ENCODE data around the gene ABCA6.
"Not testable (repeated sequence)": the region's sequence is repeated elsewhere in the genome, so short reads cannot be mapped to it uniquely, and the experiment has no call there.

ABCA6 gene

GRCh38 chr17:69134112-69134511 lies 7.6 kb downstream of the ABCA6 start:
- DNase-seq (ENCODE audit: low read depth), result no peak

GRCh38 chr17:69130627-69131296 lies 10.9 kb downstream of the ABCA6 start:
- DNase-seq (ENCODE audit: low read depth), result no peak

GRCh38 chr17:69123626-69124025 lies 18.1 kb downstream of the ABCA6 start:
- no peak for DNase-seq (ENCODE audit: low read depth)

- no peak for DNase-seq (ENCODE audit: low read depth)
Observed at GRCh38 chr17:69122065-69122464, 19.6 kb downstream of the ABCA6 start.

GRCh38 chr17:69117855-69118784 lies 23.6 kb downstream of the ABCA6 start:
- no peak for DNase-seq (ENCODE audit: low read depth)

GRCh38 chr17:69111794-69112193 lies 29.9 kb downstream of the ABCA6 start:
- DNase-seq (ENCODE audit: low read depth), result no peak

GRCh38 chr17:69105907-69106730 lies 35.6 kb downstream of the ABCA6 start:
- DNase-seq (ENCODE audit: low read depth), result no peak

GRCh38 chr17:69103557-69104233 lies 38.0 kb downstream of the ABCA6 start:
- DNase-seq (ENCODE audit: low read depth), result no peak

- no peak for DNase-seq (ENCODE audit: low read depth)
Observed at GRCh38 chr17:69098625-69099024, 43.1 kb downstream of the ABCA6 start.

GRCh38 chr17:69096541-69096940 lies 45.2 kb downstream of the ABCA6 start:
- no peak for DNase-seq (ENCODE audit: low read depth)

GRCh38 chr17:69093995-69094394 lies 47.7 kb downstream of the ABCA6 start:
- DNase-seq (ENCODE audit: low read depth), result no peak

- DNase-seq (ENCODE audit: low read depth), result no peak
Observed at GRCh38 chr17:69093279-69093789, 48.4 kb downstream of the ABCA6 start.

- no peak for DNase-seq (ENCODE audit: low read depth)
Observed at GRCh38 chr17:69090365-69090764, 51.3 kb downstream of the ABCA6 start.

GRCh38 chr17:69088643-69089200 lies 53.0 kb downstream of the ABCA6 start:
- no peak for DNase-seq (ENCODE audit: low read depth)

- DNase-seq (ENCODE audit: low read depth), result no peak
Observed at GRCh38 chr17:69086641-69087040, 55.1 kb downstream of the ABCA6 start.

GRCh38 chr17:69084911-69085310 lies 56.8 kb downstream of the ABCA6 start:
- no peak for DNase-seq (ENCODE audit: low read depth)

GRCh38 chr17:69082696-69083095 lies 59.0 kb downstream of the ABCA6 start:
- DNase-seq (ENCODE audit: low read depth), result no peak

GRCh38 chr17:69078864-69079263 lies 62.8 kb downstream of the ABCA6 start:
- no peak for DNase-seq (ENCODE audit: low read depth)

- DNase-seq (ENCODE audit: low read depth), result no peak
Observed at GRCh38 chr17:69075823-69076222, 65.9 kb downstream of the ABCA6 start.

GRCh38 chr17:69073392-69073791 lies 68.3 kb downstream of the ABCA6 start:
- DNase-seq (ENCODE audit: low read depth), result not testable (repeated sequence)

GRCh38 chr17:69072803-69073256 lies 68.9 kb downstream of the ABCA6 start:
- not testable (repeated sequence) for DNase-seq (ENCODE audit: low read depth)

Data from activated T-helper 9 cell treated with anti-CD3 and anti-CD28 coated beads, Interleukin-2, amount 50 U/mL, for 16 hours (primary cell).